Right forelimb (tissue), 1 donor: Measurements from ENCODE around the gene VCY1B.
"Not testable (repeated sequence)": the region's sequence is repeated elsewhere in the genome, so short reads cannot be mapped to it uniquely, and the experiment has no call there.

Experiments used
- DNase-seq: peaks from one replicate; pipeline ENCODE4 v3.0.0-alpha.2; 2018

VCY1B gene

GRCh38 chrY:14055927-14056326 lies at the start of gene VCY1B:
TSS of gene VCY1B (plus strand) at chrY:14056227. CDS start at chrY:14056290, 63 bp downstream.
- not testable (repeated sequence) for DNase-seq

DNA sequence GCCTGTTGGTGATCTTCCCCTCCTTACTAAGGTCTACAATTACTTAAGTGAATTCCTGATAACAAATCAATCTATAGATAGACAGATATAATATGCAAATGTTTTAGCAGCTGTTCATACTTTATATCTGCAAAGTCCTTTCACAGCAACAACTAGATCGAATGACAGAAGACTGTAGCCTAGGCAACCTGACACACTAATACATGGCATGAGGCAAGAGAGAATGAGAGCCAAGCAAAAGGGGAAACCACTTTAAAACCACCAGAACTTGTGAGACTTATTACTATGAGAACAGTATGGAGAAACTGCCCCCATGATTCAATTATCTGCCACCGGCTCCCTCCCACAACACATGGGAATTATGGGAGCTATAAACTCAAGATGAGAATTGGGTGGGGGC lies 44.1 kb upstream of the VCY1B start:
- DNase-seq = not testable (repeated sequence)

GRCh38 chrY:14030395-14030794 lies 25.6 kb upstream of the VCY1B start:
- not testable (repeated sequence) for DNase-seq

GRCh38 chrY:14085877-14086276 lies 29.9 kb downstream of the VCY1B start:
- DNase-seq = no peak
